K562 (cell line): ENCODE data around the gene EHD3. TPM values are rescaled to one million over a fixed set of nuclear protein-coding genes. Genes with fewer than 3 reads are reported as not detected.

Source experiments
- ATAC-seq: fragments of 200-7000 bp; cut with Tn5 transposase; 3 replicates; pipeline ENCODE4 v1.9.1; 2020; ENCODE audit warnings: moderate library complexity
- BruUV-seq: library from RNA; stranded (reverse); fragments of 400-500 nt; replicated peaks from 2 replicates; lab custom pipeline; 2021; lab: Mats Ljungman, UMichigan
- CTCF ChIA-PET: fragments of 300-600 bp; formaldehyde crosslinking; extraction: SDS; loops from one replicate; lab custom pipeline; 2021; ENCODE audit warnings: low intra/inter-chr PET ratio; lab: Yijun Ruan, JAX
- POLR2A ChIA-PET: fragments of 300-600, 350-650 bp; sonication (Branson Sonifier 250); formaldehyde crosslinking; extraction: SDS; loops from one replicate; lab custom pipeline; 2021; ENCODE audit warnings: antibody characterized with exemption, inconsistent platforms; lab: Yijun Ruan, JAX
- DNase-seq, 4 experiments: peaks; one replicate each; pipeline versions ENCODE4 v3.0.0 to v3.0.0-alpha.2; 2011 to 2018; ENCODE audit warnings: low spot score in 3 of 4, mixed read lengths in 3 of 4; ENCODE audit errors: extremely low read depth in 1 of 4
- FAIRE-seq: peaks from 2 replicates; lab custom pipeline; 2011; peaks lifted over from hg19 to GRCh38; lab: Jason Lieb, UNC
- H2AFZ ChIP-seq: 2 replicates; pipeline ENCODE4 v1.6.0; 2011; ENCODE audit warnings: low read depth, low read length, control low read depth, inconsistent platforms
- H3K27ac ChIP-seq: fragments of 200-600 bp; 3 replicates; pipeline ENCODE4 v1.8.0; 2011; ENCODE audit warnings: low read depth, mild to moderate bottlenecking, control low read depth, inconsistent platforms, low read length, moderate library complexity, mixed read lengths; ENCODE audit errors: extremely low read depth
- H3K27me3 ChIP-seq, 2 experiments: fragments of 300-600 bp in 1 of 2; 2 replicates in 1 of 2; 3 replicates in 1 of 2; pipeline versions ENCODE4 v1.6.0 to v1.8.0; 2011; ENCODE audit warnings: inconsistent platforms in 2 of 2, low read length in 2 of 2, mild to moderate bottlenecking in 1 of 2, mixed read lengths in 1 of 2, moderate library complexity in 1 of 2; ENCODE audit not compliant: control insufficient read depth in 2 of 2, insufficient read depth in 2 of 2
- H3K36me3 ChIP-seq: fragments of 300-600 bp; 3 replicates; pipeline ENCODE4 v1.8.0; 2011; ENCODE audit warnings: mild to moderate bottlenecking, low read length, inconsistent platforms; ENCODE audit not compliant: control insufficient read depth, insufficient read depth
- H3K4me1 ChIP-seq, 2 experiments: fragments of 200-600 bp in 1 of 2; replicated peaks in 1 of 2; 2 replicates in 1 of 2; 3 replicates in 1 of 2; pipeline versions ENCODE4 v1.5.1 to v1.8.0; 2011; ENCODE audit warnings: inconsistent platforms in 2 of 2, low read length in 2 of 2, mild to moderate bottlenecking in 1 of 2, mixed read lengths in 1 of 2, moderate library complexity in 1 of 2; ENCODE audit not compliant: control insufficient read depth in 2 of 2, insufficient read depth in 2 of 2
- H3K4me2 ChIP-seq: 2 replicates; pipeline ENCODE4 v1.6.1; 2011; ENCODE audit warnings: low read length, control low read depth, inconsistent platforms, mixed read lengths; ENCODE audit not compliant: insufficient read depth
- H3K4me3 ChIP-seq: fragments of 200-600 bp; sonication (generic), shearing (Covaris generic); 2 replicates; pipeline ENCODE4 v1.5.1; 2016; ENCODE audit warnings: control low read depth, inconsistent platforms
- H3K79me2 ChIP-seq: fragments of 200-600 bp; 3 replicates; pipeline ENCODE4 v1.8.0; 2011; ENCODE audit warnings: low read length, inconsistent platforms; ENCODE audit not compliant: control insufficient read depth, insufficient read depth
- H3K9ac ChIP-seq, 2 experiments: 2 replicates each; pipeline versions ENCODE4 v1.6.0 to v1.6.1; 2011; ENCODE audit warnings: low read depth in 2 of 2, low read length in 2 of 2, control low read depth in 1 of 2, inconsistent platforms in 1 of 2, mild to moderate bottlenecking in 1 of 2, mixed read lengths in 1 of 2; ENCODE audit not compliant: insufficient read depth in 1 of 2
- H3K9me1 ChIP-seq: one replicate; pipeline ENCODE4 v1.6.0; 2011; ENCODE audit warnings: inconsistent platforms, mild to moderate bottlenecking, low read length, moderate library complexity; ENCODE audit not compliant: control insufficient read depth, insufficient read depth
- H3K9me3 ChIP-seq: replicated peaks from 2 replicates; pipeline ENCODE4 v1.5.1; 2011; ENCODE audit warnings: low read depth, low read length, inconsistent platforms; ENCODE audit not compliant: control insufficient read depth, insufficient read depth
- H4K20me1 ChIP-seq: replicated peaks from 2 replicates; pipeline ENCODE4 v1.6.1; 2011; ENCODE audit warnings: low read length, inconsistent platforms, mixed read lengths; ENCODE audit not compliant: control insufficient read depth, insufficient read depth
- CAMTA2 ChIP-seq: fragments of 250-450 bp; sonication (Bioruptor Pico); conservative IDR thresholded peaks from 2 replicates; pipeline ENCODE4 v1.5.1; 2022
- CREBBP ChIP-seq: IDR thresholded peaks from one replicate; pipeline ENCODE4 v1.6.1; 2012; ENCODE audit warnings: low read depth, mild to moderate bottlenecking, control low read depth, inconsistent platforms, low read length
- DACH1 ChIP-seq: fragments of 450-650 bp; IDR thresholded peaks from 2 replicates; pipeline ENCODE4 v1.6.1; 2018; ENCODE audit not compliant: partially characterized antibody
- E2F5 ChIP-seq: sonication (generic); formaldehyde crosslinking; IDR thresholded peaks from 2 replicates; pipeline ENCODE4 v1.8.0; 2022; ENCODE audit warnings: mild to moderate bottlenecking, missing genetic modification reagents
- EWSR1 ChIP-seq: fragments of 450-650 bp; IDR thresholded peaks from 2 replicates; pipeline ENCODE4 v1.6.1; 2018; ENCODE audit warnings: borderline replicate concordance, mild to moderate bottlenecking, low read depth, moderate library complexity; ENCODE audit not compliant: partially characterized antibody
- FOXM1 ChIP-seq, 2 experiments: fragments of 450-650 bp in 1 of 2; sonication (generic) in 1 of 2; formaldehyde crosslinking in 1 of 2; IDR thresholded peaks; 2 replicates each; pipeline versions ENCODE4 v1.6.1 to v1.9.0; 2017 to 2022; ENCODE audit warnings: low read depth in 2 of 2, mild to moderate bottlenecking in 2 of 2, missing genetic modification reagents in 1 of 2, moderate library complexity in 1 of 2
- HDAC1 ChIP-seq, 2 experiments: fragments of 450-650 bp; IDR thresholded peaks; 2 replicates each; pipeline ENCODE4 v1.6.1; 2016 to 2017; ENCODE audit warnings: inconsistent platforms in 1 of 2, mild to moderate bottlenecking in 1 of 2, moderate library complexity in 1 of 2
- KDM2B ChIP-seq: fragments of 250-450 bp; sonication (Bioruptor Pico); IDR thresholded peaks from 2 replicates; pipeline ENCODE4 v1.8.0; 2021; ENCODE audit warnings: mild to moderate bottlenecking, moderate library complexity
- MEIS2 ChIP-seq: fragments of 450-650 bp; IDR thresholded peaks from 2 replicates; pipeline ENCODE4 v1.6.1; 2014; ENCODE audit warnings: mild to moderate bottlenecking; ENCODE audit not compliant: partially characterized antibody
- NFIC ChIP-seq: fragments of 450-650 bp; IDR thresholded peaks from 2 replicates; pipeline ENCODE4 v1.6.1; 2017; ENCODE audit warnings: mild to moderate bottlenecking, inconsistent platforms
- RBBP5 ChIP-seq: fragments of 200-600 bp; sonication (generic); IDR thresholded peaks from 2 replicates; pipeline ENCODE4 v1.6.1; 2012; ENCODE audit warnings: borderline replicate concordance, mild to moderate bottlenecking, low read length, control low read depth, inconsistent platforms; ENCODE audit not compliant: insufficient read depth, poor library complexity, severe bottlenecking
- SFPQ ChIP-seq: fragments of 200-400 bp; formaldehyde crosslinking; IDR thresholded peaks from 2 replicates; pipeline ENCODE4 v1.6.1; 2017; ENCODE audit warnings: mild to moderate bottlenecking, low read depth, low read length, moderate library complexity
- SMAD4 ChIP-seq: fragments of 250-450 bp; sonication (Bioruptor Pico); conservative IDR thresholded peaks from 2 replicates; pipeline ENCODE4 v1.8.0; 2021; ENCODE audit warnings: inconsistent platforms, mild to moderate bottlenecking, moderate library complexity
- SOX6 ChIP-seq: fragments of 450-650 bp; IDR thresholded peaks from 2 replicates; pipeline ENCODE4 v1.6.1; 2014; ENCODE audit warnings: mild to moderate bottlenecking
- ZNF140 ChIP-seq: fragments of 250-450 bp; sonication (Bioruptor Pico); IDR thresholded peaks from 2 replicates; pipeline ENCODE4 v1.8.0; 2021; ENCODE audit warnings: moderate library complexity, mild to moderate bottlenecking, inconsistent platforms
- ZNF263 ChIP-seq: sonication (generic); formaldehyde crosslinking; IDR thresholded peaks from 2 replicates; pipeline ENCODE4 v1.8.0; 2022; ENCODE audit warnings: mild to moderate bottlenecking, missing genetic modification reagents, borderline replicate concordance
- ZNF280B ChIP-seq: fragments of 250-450 bp; sonication (Bioruptor Pico); IDR thresholded peaks from 2 replicates; pipeline ENCODE4 v1.5.1; 2021; ENCODE audit warnings: mild to moderate bottlenecking
- ZNF717 ChIP-seq: fragments of 250-450 bp; sonication (Bioruptor Pico); IDR thresholded peaks from 2 replicates; pipeline ENCODE4 v1.5.0; 2021
- WGBS: fragments of 100-300 bp; shearing (Covaris generic); methylation state at CpG from one replicate; pipeline ENCODE4 v1.1.6; 2016; ENCODE audit warnings: low coverage, mixed read lengths; ENCODE audit not compliant: insufficient coverage; ENCODE audit errors: missing lambda C conversion rate; 5-methylcytosine and 5-hydroxymethylcytosine counted together
- in situ Hi-C: fragments of 300-500 bp; cut with MboI; formaldehyde crosslinking; loops from 4 replicates; pipeline ENCODE4 v1.15.0; 2018; ENCODE audit warnings: inconsistent platforms, mixed read lengths
- intact Hi-C: fragments of 100-400 bp; cut with micrococcal nuclease; formaldehyde crosslinking; loops from 2 replicates; pipeline ENCODE4 v1.14.2; 2022
- polyA plus RNA-seq, 8 experiments: library from polyadenylated mRNA; depleted of rRNA in 4 of 8; stranded (reverse) in 5 of 8; unstranded in 3 of 8; fragments of >200 nt; fragmentation: Nextera tagmentation in 2 of 8; fragmentation: Illumina TruSeq in 1 of 8; extraction: Ambion mirVana in 2 of 8; extraction: Trizol in 1 of 8; gene quantifications; 2 replicates each; pipeline versions ENCODE4 v1.2.1 to v1.2.3, GENCODE V29; 2011 to 2014; ENCODE audit warnings: inconsistent platforms in 1 of 8, missing spikeins in 1 of 8
- total RNA-seq, 7 experiments: library from RNA; depleted of rRNA in 6 of 7; stranded (reverse); fragments of >200 nt in 6 of 7; fragmentation: Illumina TruSeq in 2 of 7; extraction: Trizol in 2 of 7; gene quantifications; 2 replicates each; pipeline versions ENCODE4 v1.2.1 to v1.2.3, GENCODE V29; 2011 to 2021; ENCODE audit warnings: low replicate concordance in 1 of 7

Gene EHD3
- total and polyA plus RNA-seq, 9 of the 15 experiments (the other 6 are each of a cell fraction or from before 2014, with no cell fraction given), result under 0.01 to 0.04 (median 0.03) TPM; not detected in 3

- H3K9ac ChIP-seq, result no peak overlapping the region
- BruUV-seq, result no TSS peak
- no peaks in the 10 kb centered on the region for H3K9me1 ChIP-seq
- H4K20me1 ChIP-seq, result no peaks in the 10 kb centered on the region; the same call in 1 of the 2 replicates
- FAIRE-seq (no peak), ATAC-seq (no peak), DNase-seq (no peak)
- H3K4me3 ChIP-seq, result no peak overlapping the region
- H3K4me1 ChIP-seq, result no peaks in the 10 kb centered on the region
- H3K27me3 ChIP-seq, result peaks cover 0 to 5% of the 10 kb centered on the region in 2 experiments; a peak in 1 of 5 replicates
- POLR2A ChIA-PET, result no interaction called here
- no peak overlapping the region for H3K27ac ChIP-seq
- intact Hi-C loops (no loop called here), in situ Hi-C loops (no loop called here)
- CTCF ChIA-PET, result no interaction called here
- H3K36me3 ChIP-seq, result no peaks in the 10 kb centered on the region
- H3K79me2 ChIP-seq, result no peaks in the 10 kb centered on the region
- TF ChIP-seq HDAC1 (IDR thresholded peaks at IDR 0.05) (no peak), RBBP5 (no peak), E2F5 (CRISPR knock-in tag) (no peak), FOXM1 (IDR thresholded peaks at IDR 0.05; ENCODE audit: low read depth) (no peak), FOXM1 (CRISPR knock-in tag; IDR thresholded peaks at IDR 0.05; ENCODE audit: low read depth) (no peak), SFPQ (no peak), MEIS2 (no peak), KDM2B (no peak), CREBBP (no peak), SOX6 (no peak), ZNF717 (no peak), DACH1 (no peak), ZNF263 (no peak), EWSR1 (no peak), NFIC (no peak), SMAD4 (no peak), ZNF280B (CRISPR knock-in tag) (no peak), ZNF140 (CRISPR knock-in tag) (no peak), CAMTA2 (CRISPR knock-in tag) (no peak)
- no peak overlapping the region for H2AFZ ChIP-seq
- no peaks in the 10 kb centered on the region for H3K9me3 ChIP-seq
- H3K4me2 ChIP-seq, result no peak overlapping the region
- 0% methylated on average over 4 of the region's 4 CpGs for WGBS
Observed at GRCh38 chr2:31299547-31299946, 65.6 kb downstream of the EHD3 start.
